Measurements from ENCODE around the gene MRAS. TPM values are rescaled to one million over a fixed set of nuclear protein-coding genes. Genes with fewer than 3 reads are reported as not detected.

The MRAS gene
- total and polyA plus RNA-seq, 4 experiments from 2014 or later: 1.3 to 2.0 TPM; not detected in 2

- Mint-ChIP-seq H3K4me1 (peaks cover 4 to 9% (median 6%) of the 10 kb centered on the region in 4 donors), H3K27me3 (peaks cover 0 to 1% of the 10 kb centered on the region in 2 donors), H3K4me3 (no peak overlapping the region), H3K27ac (no peak overlapping the region), H3K9me3 (peaks cover 0 to under 1% (median 0%) of the 10 kb centered on the region in 8 donors), H3K36me3 (no peaks in the 10 kb centered on the region)
- Histone ChIP-seq H3K36me3 (ENCODE audit: insufficient read depth, low read length) (no peaks in the 10 kb centered on the region), H3K4me3 (ENCODE audit: low read length in 2 of 2) (no peak overlapping the region), H3K9me3 (ENCODE audit: control insufficient read depth in 1 of 2, low read length in 2 of 2) (no peaks in the 10 kb centered on the region), H3K4me1 (ENCODE audit: insufficient read depth, low read length) (peaks cover 4% of the 10 kb centered on the region), H3K27me3 (ENCODE audit: insufficient read depth, low read length) (no peaks in the 10 kb centered on the region), H3K27ac (ENCODE audit: low read depth, low read length) (no peak overlapping the region)
- CTCF ChIA-PET (ENCODE audit: partially characterized antibody): no interaction called here
- POLR2A ChIA-PET (ENCODE audit: partially characterized antibody): no interaction called here
- no peak for DNase-seq
- intact Hi-C loops (cut with micrococcal nuclease): no loop called here
These were observed 30.7 kb upstream of the MRAS start for GRCh38 chr3:138317687-138318086.

- no peak overlapping the region for H3K27ac ChIP-seq (ENCODE audit: low read depth, low read length)
- Mint-ChIP-seq H3K27me3 (peaks cover 0 to 1% of the 10 kb centered on the region in 2 donors), H3K27ac (no peak overlapping the region), H3K9me3 (no peaks in the 10 kb centered on the region), H3K4me3 (no peak overlapping the region), H3K36me3 (no peaks in the 10 kb centered on the region), H3K4me1 (peaks cover 17 to 41% (median 24%) of the 10 kb centered on the region in 4 donors)
- no peaks in the 10 kb centered on the region for H3K9me3 ChIP-seq (ENCODE audit: control insufficient read depth in 1 of 2, low read length in 2 of 2)
- POLR2A ChIA-PET (ENCODE audit: partially characterized antibody): no interaction called here
- no peaks in the 10 kb centered on the region for H3K27me3 ChIP-seq (ENCODE audit: insufficient read depth, low read length)
- intact Hi-C loops (cut with micrococcal nuclease): no loop called here
- CTCF ChIA-PET (ENCODE audit: partially characterized antibody): interaction anchor here (1.0 to 1.2 kb wide), 3 partner anchors 73 to 142 kb away, joined by 3 read pairs; no protein-coding TSS in a partner anchor
- no peaks in the 10 kb centered on the region for H3K36me3 ChIP-seq (ENCODE audit: insufficient read depth, low read length)
- DNase-seq: no peak
- H3K4me1 ChIP-seq (ENCODE audit: insufficient read depth, low read length): peaks cover 17% of the 10 kb centered on the region
- H3K4me3 ChIP-seq (ENCODE audit: low read length in 2 of 2): no peak overlapping the region
These were observed 24.4 kb upstream of the MRAS start for GRCh38 chr3:138323971-138324370.

- no peaks in the 10 kb centered on the region for H3K9me3 Mint-ChIP-seq
- intact Hi-C loops (cut with micrococcal nuclease): loop anchor here (5.0 kb wide), 2 partner anchors 209 to 591 kb away; partner anchors contain the start of gene DZIP1L
- H3K4me3 Mint-ChIP-seq: no peak overlapping the region
- H3K4me1 Mint-ChIP-seq: peaks cover 23 to 49% (median 33%) of the 10 kb centered on the region in 4 donors
- peaks cover 17% of the 10 kb centered on the region for H3K4me1 ChIP-seq (ENCODE audit: insufficient read depth, low read length)
- peaks cover 0 to 5% of the 10 kb centered on the region in 2 donors for H3K36me3 Mint-ChIP-seq
- no peak overlapping the region for H3K27ac ChIP-seq (ENCODE audit: low read depth, low read length)
- H3K27me3 Mint-ChIP-seq: peaks cover 0 to 1% of the 10 kb centered on the region in 2 donors
- H3K27me3 ChIP-seq (ENCODE audit: insufficient read depth, low read length): no peaks in the 10 kb centered on the region
- no peak for DNase-seq
- ChIA-PET POLR2A (ENCODE audit: partially characterized antibody) (no interaction called here), CTCF (ENCODE audit: partially characterized antibody) (interaction anchor here (0.7 to 1.5 kb wide), 3 partner anchors 9 to 1035 kb away, joined by 3 to 4 read pairs (median 4); no protein-coding TSS in a partner anchor)
- H3K9me3 ChIP-seq (ENCODE audit: control insufficient read depth in 1 of 2, low read length in 2 of 2): no peaks in the 10 kb centered on the region
- H3K4me3 ChIP-seq (ENCODE audit: low read length in 2 of 2): no peak overlapping the region
- H3K36me3 ChIP-seq (ENCODE audit: insufficient read depth, low read length): no peaks in the 10 kb centered on the region
- H3K27ac Mint-ChIP-seq: no peak overlapping the region
These were observed 22.4 kb upstream of the MRAS start for GRCh38 chr3:138325990-138326389.

GRCh38 chr3:138326866-138327595 lies 21.3 kb upstream of the MRAS start:
- peaks cover 17% of the 10 kb centered on the region for H3K4me1 ChIP-seq (ENCODE audit: insufficient read depth, low read length)
- H3K9me3 ChIP-seq (ENCODE audit: control insufficient read depth in 1 of 2, low read length in 2 of 2): no peaks in the 10 kb centered on the region
- intact Hi-C loops (cut with micrococcal nuclease): loop anchor here (5.0 kb wide), 2 partner anchors 210 to 590 kb away; partner anchors contain the start of gene DZIP1L
- no peaks in the 10 kb centered on the region for H3K27me3 ChIP-seq (ENCODE audit: insufficient read depth, low read length)
- peaks cover 0 to 5% of the 10 kb centered on the region in 2 donors for H3K36me3 Mint-ChIP-seq
- no peaks in the 10 kb centered on the region for H3K27me3 Mint-ChIP-seq
- ChIA-PET POLR2A (ENCODE audit: partially characterized antibody) (no interaction called here), CTCF (ENCODE audit: partially characterized antibody) (interaction anchor here (1.5 to 2.8 kb wide), 6 partner anchors 10 to 152 kb away, joined by 4 to 11 read pairs (median 8); partner anchors contain the start of genes ARMC8 and DBR1)
- H3K27ac Mint-ChIP-seq: peak overlapping the region in 2 of 7 donors; percentile 4 to 81
- H3K4me3 Mint-ChIP-seq: no peak overlapping the region
- H3K4me1 Mint-ChIP-seq: peaks cover 21 to 49% (median 31%) of the 10 kb centered on the region in 4 donors
- no peaks in the 10 kb centered on the region for H3K9me3 Mint-ChIP-seq
- H3K27ac ChIP-seq (ENCODE audit: low read depth, low read length): no peak overlapping the region
- H3K36me3 ChIP-seq (ENCODE audit: insufficient read depth, low read length): no peaks in the 10 kb centered on the region
- DNase-seq: no peak
- no peak overlapping the region for H3K4me3 ChIP-seq (ENCODE audit: low read length in 2 of 2)

- POLR2A ChIA-PET (ENCODE audit: partially characterized antibody): interaction anchor here (1.7 kb wide), 1 partner anchor 153 kb away, joined by 7 read pairs; the partner anchor contains the start of gene DBR1
- H3K27me3 Mint-ChIP-seq: no peaks in the 10 kb centered on the region
- intact Hi-C loops (cut with micrococcal nuclease): loop anchor here (2.0 to 5.0 kb wide), 4 partner anchors 21 to 589 kb away; partner anchors contain the start of genes DZIP1L and MRAS
- peak overlapping the region in 3 of 8 donors; percentile 11 to 43 (median 36) for H3K4me3 Mint-ChIP-seq
- Histone ChIP-seq H3K4me3 (ENCODE audit: low read length in 2 of 2) (no peak overlapping the region), H3K4me1 (ENCODE audit: insufficient read depth, low read length) (peaks cover 14% of the 10 kb centered on the region), H3K36me3 (ENCODE audit: insufficient read depth, low read length) (no peaks in the 10 kb centered on the region), H3K27me3 (ENCODE audit: insufficient read depth, low read length) (no peaks in the 10 kb centered on the region), H3K27ac (ENCODE audit: low read depth, low read length) (no peak overlapping the region), H3K9me3 (ENCODE audit: control insufficient read depth in 1 of 2, low read length in 2 of 2) (no peaks in the 10 kb centered on the region)
- CTCF ChIA-PET (ENCODE audit: partially characterized antibody): interaction anchor here (0.9 to 2.8 kb wide), 11 partner anchors 8 to 153 kb away, joined by 3 to 11 read pairs (median 6); partner anchors contain the start of genes ARMC8 and DBR1
- DNase-seq: peak in 1 of 5 donors; percentile 57
- H3K9me3 Mint-ChIP-seq: no peaks in the 10 kb centered on the region
- H3K4me1 Mint-ChIP-seq: peaks cover 18 to 49% (median 28%) of the 10 kb centered on the region in 4 donors
- H3K27ac Mint-ChIP-seq: peak overlapping the region in 2 of 7 donors; percentile 4 to 81
- H3K36me3 Mint-ChIP-seq: peaks cover 0 to 5% of the 10 kb centered on the region in 2 donors
These were observed 20.5 kb upstream of the MRAS start for GRCh38 chr3:138327831-138328230.

GRCh38 chr3:138328341-138328740 lies 20.0 kb upstream of the MRAS start:
- Mint-ChIP-seq H3K4me3 (peak overlapping the region; percentile 30 to 99 (median 75)), H3K27me3 (no peaks in the 10 kb centered on the region), H3K4me1 (peaks cover 18 to 48% (median 28%) of the 10 kb centered on the region in 4 donors), H3K9me3 (no peaks in the 10 kb centered on the region), H3K27ac (peak overlapping the region in 6 of 7 donors; percentile 20 to 98 (median 72)), H3K36me3 (peaks cover 0 to 5% of the 10 kb centered on the region in 2 donors)
- peaks cover 14% of the 10 kb centered on the region for H3K4me1 ChIP-seq (ENCODE audit: insufficient read depth, low read length)
- ChIA-PET POLR2A (ENCODE audit: partially characterized antibody) (interaction anchor here (1.7 kb wide), 1 partner anchor 154 kb away, joined by 7 read pairs; the partner anchor contains the start of gene DBR1), CTCF (ENCODE audit: partially characterized antibody) (interaction anchor here (0.7 to 2.8 kb wide), 20 partner anchors 8 to 586 kb away, joined by 3 to 11 read pairs (median 4); partner anchors contain the start of genes ARMC8 and DBR1)
- DNase-seq: no peak
- intact Hi-C loops (cut with micrococcal nuclease): loop anchor here (2.0 to 5.0 kb wide), 4 partner anchors 20 to 589 kb away; partner anchors contain the start of genes DZIP1L and MRAS
- H3K36me3 ChIP-seq (ENCODE audit: insufficient read depth, low read length): no peaks in the 10 kb centered on the region
- H3K9me3 ChIP-seq (ENCODE audit: control insufficient read depth in 1 of 2, low read length in 2 of 2): no peaks in the 10 kb centered on the region
- no peak overlapping the region for H3K4me3 ChIP-seq (ENCODE audit: low read length in 2 of 2)
- H3K27ac ChIP-seq (ENCODE audit: low read depth, low read length): no peak overlapping the region
- H3K27me3 ChIP-seq (ENCODE audit: insufficient read depth, low read length): no peaks in the 10 kb centered on the region
